A549 (cell line): ENCODE measurements around the gene FAM234B. TPM values are rescaled to one million over a fixed set of nuclear protein-coding genes. Genes with fewer than 3 reads are reported as not detected.

Experiments used
- ATAC-seq, 2 experiments: fragments of 200-7000 bp in 1 of 2; fragments of >200 bp in 1 of 2; cut with Nextera tagmentation in 1 of 2; cut with Tn5 transposase in 1 of 2; 3 replicates each; pipeline versions ENCODE4 v1.8.0 to v1.9.1; 2018 to 2020; ENCODE audit warnings: mild to moderate bottlenecking in 1 of 2, moderate library complexity in 1 of 2
- CTCF ChIA-PET: fragments of 300-600 bp; sonication (Branson Sonifier 250); formaldehyde crosslinking; extraction: SDS; loops from one replicate; lab custom pipeline; 2021; ENCODE audit warnings: antibody characterized with exemption, inconsistent platforms; lab: Yijun Ruan, JAX
- POLR2A ChIA-PET: fragments of 350-600 bp; formaldehyde crosslinking; extraction: SDS; loops from one replicate; lab custom pipeline; 2021; ENCODE audit warnings: antibody characterized with exemption, inconsistent platforms; lab: Yijun Ruan, JAX
- DNase-seq, 2 experiments: peaks; one replicate each; pipeline versions ENCODE4 v3.0.0 to v3.0.0-alpha.2; 2011 to 2016; ENCODE audit warnings: low read depth in 1 of 2, low spot score in 1 of 2
- FAIRE-seq: peaks from 2 replicates; lab custom pipeline; 2011; peaks lifted over from hg19 to GRCh38; lab: Jason Lieb, UNC
- H3K27ac ChIP-seq, 2 experiments: fragments of >200 bp; sonication (Bioruptor Twin); formaldehyde crosslinking; 3 replicates each; pipeline ENCODE4 v1.5.1; 2016 to 2017
- H3K4me1 ChIP-seq: fragments of >200 bp; sonication (Bioruptor Twin); formaldehyde crosslinking; 3 replicates; pipeline ENCODE4 v1.6.1; 2016
- H3K4me2 ChIP-seq: fragments of >200 bp; sonication (Bioruptor Twin); formaldehyde crosslinking; 3 replicates; pipeline ENCODE4 v1.6.1; 2016
- H3K4me3 ChIP-seq: fragments of >200 bp; sonication (Bioruptor Twin); formaldehyde crosslinking; 3 replicates; pipeline ENCODE4 v1.5.1; 2016
- H3K9me3 ChIP-seq: fragments of >200 bp; sonication (Bioruptor Twin); formaldehyde crosslinking; 3 replicates; pipeline ENCODE4 v1.6.1; 2016
- BHLHE40 ChIP-seq: IDR thresholded peaks from 2 replicates; pipeline ENCODE4 v1.6.1; 2012; ENCODE audit warnings: low read depth, low read length, inconsistent platforms
- CBX2 ChIP-seq: fragments of 200-600 bp; sonication (generic); IDR thresholded peaks from 2 replicates; pipeline ENCODE4 v1.6.1; 2016; ENCODE audit warnings: low read depth, mild to moderate bottlenecking, borderline replicate concordance
- CEBPB ChIP-seq, 2 experiments: fragments of >200 bp in 1 of 2; sonication (Bioruptor Twin) in 1 of 2; formaldehyde crosslinking in 1 of 2; IDR thresholded peaks; 2 replicates each; pipeline ENCODE4 v1.6.1; 2012 to 2016
- CHD2 ChIP-seq: fragments of 150-350 bp; IDR thresholded peaks from 2 replicates; pipeline ENCODE4 v1.6.1; 2014; ENCODE audit warnings: low read length; ENCODE audit not compliant: partially characterized antibody
- EHF ChIP-seq: fragments of 250-450 bp; sonication (Bioruptor Pico); IDR thresholded peaks from 2 replicates; pipeline ENCODE4 v1.5.0; 2020; ENCODE audit warnings: mild to moderate bottlenecking
- EP300 ChIP-seq, 2 experiments: fragments of >200 bp; sonication (Bioruptor Twin); formaldehyde crosslinking; IDR thresholded peaks; 2 replicates in 1 of 2; 3 replicates in 1 of 2; pipeline ENCODE4 v1.6.1; 2016 to 2017
- FOSB ChIP-seq: fragments of 250-450 bp; sonication (Bioruptor Pico); IDR thresholded peaks from 2 replicates; pipeline ENCODE4 v1.5.0; 2020; ENCODE audit warnings: mild to moderate bottlenecking, moderate library complexity
- FOXS1 ChIP-seq: fragments of 250-450 bp; sonication (Bioruptor Pico); IDR thresholded peaks from 2 replicates; pipeline ENCODE4 v1.5.0; 2020; ENCODE audit warnings: mild to moderate bottlenecking, moderate library complexity
- HEYL ChIP-seq: fragments of 250-450 bp; sonication (Bioruptor Pico); IDR thresholded peaks from 2 replicates; pipeline ENCODE4 v1.8.0; 2021; ENCODE audit warnings: mild to moderate bottlenecking, moderate library complexity
- JUNB ChIP-seq: fragments of >200 bp; sonication (Bioruptor Twin); formaldehyde crosslinking; IDR thresholded peaks from 2 replicates; pipeline ENCODE4 v1.6.1; 2016
- KDM1A ChIP-seq: fragments of 200-600 bp; sonication (generic); IDR thresholded peaks from 2 replicates; pipeline ENCODE4 v1.6.1; 2016; ENCODE audit warnings: low read depth, mild to moderate bottlenecking
- MYC ChIP-seq: IDR thresholded peaks from 2 replicates; pipeline ENCODE4 v1.6.1; 2012; ENCODE audit warnings: mild to moderate bottlenecking, inconsistent platforms, low read length, improper control_type of control experiment, borderline replicate concordance
- NFE2L2 ChIP-seq: fragments of 150-350 bp; conservative IDR thresholded peaks from 2 replicates; pipeline ENCODE4 v1.6.1; 2014; ENCODE audit warnings: low read length
- NPAS2 ChIP-seq: fragments of 250-450 bp; sonication (Bioruptor Pico); IDR thresholded peaks from 2 replicates; pipeline ENCODE4 v1.8.0; 2022; ENCODE audit warnings: mild to moderate bottlenecking, moderate library complexity, borderline replicate concordance
- NR3C1 ChIP-seq: fragments of >200 bp; sonication (Bioruptor Twin); formaldehyde crosslinking; IDR thresholded peaks from 3 replicates; pipeline ENCODE4 v1.6.1; 2017
- RAD21 ChIP-seq, 2 experiments: fragments of >200 bp in 1 of 2; sonication (Bioruptor Twin) in 1 of 2; formaldehyde crosslinking in 1 of 2; IDR thresholded peaks in 1 of 2; conservative IDR thresholded peaks in 1 of 2; 2 replicates in 1 of 2; 3 replicates in 1 of 2; pipeline ENCODE4 v1.6.1; 2012 to 2018; ENCODE audit warnings: inconsistent platforms in 1 of 2
- RFX5 ChIP-seq: fragments of 450-650 bp; IDR thresholded peaks from 2 replicates; pipeline ENCODE4 v1.7.1; 2014; ENCODE audit warnings: antibody characterized with exemption, mild to moderate bottlenecking, moderate library complexity
- RNF2 ChIP-seq: fragments of 200-600 bp; sonication (generic); IDR thresholded peaks from 2 replicates; pipeline ENCODE4 v1.6.1; 2016; ENCODE audit warnings: low read depth, mild to moderate bottlenecking, antibody characterized with exemption, moderate library complexity, borderline replicate concordance
- SMC3 ChIP-seq: fragments of >200 bp; sonication (Bioruptor Twin); formaldehyde crosslinking; IDR thresholded peaks from 3 replicates; pipeline ENCODE4 v1.6.1; 2018; ENCODE audit warnings: inconsistent platforms
- TFCP2L1 ChIP-seq: fragments of 250-450 bp; sonication (Bioruptor Pico); IDR thresholded peaks from 2 replicates; pipeline ENCODE4 v1.5.0; 2021; ENCODE audit warnings: mild to moderate bottlenecking
- ZC3H11A ChIP-seq: fragments of 450-650 bp; IDR thresholded peaks from 2 replicates; pipeline ENCODE4 v1.6.1; 2014; ENCODE audit warnings: antibody characterized with exemption, mild to moderate bottlenecking
- WGBS: methylation state at CpG from one replicate; pipeline ENCODE4 v1.1.6; 2017; ENCODE audit errors: missing lambda C conversion rate; 5-methylcytosine and 5-hydroxymethylcytosine counted together
- polyA plus RNA-seq, 4 experiments: library from polyadenylated mRNA; depleted of rRNA in 3 of 4; stranded (reverse); fragments of >200 nt; fragmentation: RNase III in 1 of 4; extraction: RNeasy Plus Mini Kit Qiagen cat#74134 plus additional on column Dnase treatment in 1 of 4; gene quantifications; 2 replicates in 3 of 4; 3 replicates in 1 of 4; pipeline ENCODE4 v1.2.3, GENCODE V29; 2011 to 2017
- TF ChIP-seq, protein P1 (sequence below): fragments of >200 bp; sonication (Bioruptor Twin); formaldehyde crosslinking; IDR thresholded peaks from 3 replicates; pipeline ENCODE4 v1.6.1; 2016
- TF ChIP-seq, protein P2 (sequence below): fragments of 150-350 bp; IDR thresholded peaks from 2 replicates; pipeline ENCODE4 v1.6.1; 2014; ENCODE audit warnings: low read depth, mild to moderate bottlenecking, low read length
- TF ChIP-seq, protein P3 (sequence below): IDR thresholded peaks from 2 replicates; pipeline ENCODE4 v1.6.1; 2012
- TF ChIP-seq, protein P4 (sequence below): IDR thresholded peaks from 2 replicates; pipeline ENCODE4 v1.6.1; 2012
- TF ChIP-seq, protein P5 (sequence below): fragments of 250-450 bp; sonication (Bioruptor Pico); IDR thresholded peaks from 2 replicates; pipeline ENCODE4 v1.5.0; 2020; ENCODE audit warnings: low read depth, mild to moderate bottlenecking, moderate library complexity

Gene FAM234B
- polyA plus RNA-seq, 2 of the 4 experiments (the other 2 are of a cell fraction), result 2.6 to 7.5 TPM

DNA sequence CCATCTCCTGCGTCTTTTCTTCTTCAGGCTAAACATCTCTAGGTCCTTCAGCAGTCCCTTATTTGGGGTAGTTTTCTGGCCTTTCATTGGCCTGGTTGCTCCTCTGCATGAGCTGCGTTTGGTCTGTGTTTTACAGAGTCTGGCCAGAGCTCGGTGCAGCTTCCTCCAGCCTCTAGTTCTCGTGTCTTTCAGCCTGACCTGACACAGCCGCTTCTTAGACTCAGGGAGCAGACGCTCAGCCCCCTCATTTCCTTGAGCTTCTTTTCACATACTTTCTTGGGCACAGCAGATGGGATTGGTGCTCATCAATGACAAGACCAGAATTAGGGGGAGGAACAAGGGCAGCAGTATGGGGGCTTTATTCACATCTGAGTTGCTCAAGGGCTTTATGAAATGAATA, 72.8 kb downstream of the FAM234B start:
- POLR2A ChIA-PET, result interaction anchor here (1.5 kb wide), 1 partner anchor 15 kb away, joined by 6 read pairs; no protein-coding TSS in a partner anchor
- Histone ChIP-seq H3K27ac (no peak overlapping the region), H3K4me2 (no peak overlapping the region), H3K4me3 (no peak overlapping the region)
- no peak for FAIRE-seq
- no peak for DNase-seq
- TF ChIP-seq RFX5 (no peak), NR3C1 (no peak), JUNB (no peak), FOXS1 (CRISPR knock-in tag) (no peak)
- TF ChIP-seq, all 56 proteins: peak for 0
- ATAC-seq, result peak in 1 of 2 experiments; percentile 28; a peak in 2 of 6 replicates
- H3K9me3 ChIP-seq, result no peaks in the 10 kb centered on the region
- WGBS, result 88% methylated on average over 6 of the region's 6 CpGs
- CTCF ChIA-PET, result interaction anchor here (1.0 to 1.8 kb wide), 5 partner anchors 14 to 139 kb away, joined by 3 to 6 read pairs (median 3); no protein-coding TSS in a partner anchor
- H3K4me1 ChIP-seq, result peaks cover 16% of the 10 kb centered on the region

DNA sequence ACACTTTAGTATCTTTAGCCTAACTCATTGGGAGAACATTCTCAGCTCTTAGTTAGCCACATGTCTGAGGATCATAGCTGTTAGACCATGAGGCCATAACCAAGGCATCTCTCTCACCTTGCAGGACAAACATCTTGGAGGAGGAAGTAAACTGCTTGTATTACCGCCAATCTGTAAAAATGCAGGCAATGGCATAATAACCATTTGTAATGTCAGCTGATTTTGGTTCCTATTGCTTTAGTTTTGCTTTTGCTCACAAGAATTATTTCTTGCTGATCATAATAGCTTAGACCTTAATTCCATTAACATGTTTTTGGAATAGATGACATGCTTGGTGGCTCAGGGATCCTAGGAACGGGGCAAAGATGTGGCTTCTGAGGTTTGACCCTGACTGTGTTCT, 75.6 kb downstream of the FAM234B start:
- Histone ChIP-seq H3K9me3 (no peaks in the 10 kb centered on the region), H3K4me2 (no peak overlapping the region), H3K4me3 (no peak overlapping the region), H3K4me1 (peaks cover 13% of the 10 kb centered on the region), H3K27ac (no peak overlapping the region)
- ChIA-PET CTCF (interaction anchor here (0.8 to 1.6 kb wide), 2 partner anchors 18 to 92 kb away, joined by 3 to 5 read pairs; no protein-coding TSS in a partner anchor), POLR2A (no interaction called here)
- DNase-seq (no peak), FAIRE-seq (no peak), ATAC-seq (no peak)
- TF ChIP-seq RAD21 (conservative IDR thresholded peaks at IDR 0.05 in 1 of 2, IDR thresholded peaks at IDR 0.05 in 1 of 2), result no peak
- TF ChIP-seq NFE2L2, result no peak
- TF ChIP-seq HEYL (CRISPR knock-in tag), result no peak
- TF ChIP-seq CEBPB (IDR thresholded peaks at IDR 0.05), result no peak
- no peak for TF ChIP-seq FOSB (CRISPR knock-in tag)
- TF ChIP-seq, protein P1, sequence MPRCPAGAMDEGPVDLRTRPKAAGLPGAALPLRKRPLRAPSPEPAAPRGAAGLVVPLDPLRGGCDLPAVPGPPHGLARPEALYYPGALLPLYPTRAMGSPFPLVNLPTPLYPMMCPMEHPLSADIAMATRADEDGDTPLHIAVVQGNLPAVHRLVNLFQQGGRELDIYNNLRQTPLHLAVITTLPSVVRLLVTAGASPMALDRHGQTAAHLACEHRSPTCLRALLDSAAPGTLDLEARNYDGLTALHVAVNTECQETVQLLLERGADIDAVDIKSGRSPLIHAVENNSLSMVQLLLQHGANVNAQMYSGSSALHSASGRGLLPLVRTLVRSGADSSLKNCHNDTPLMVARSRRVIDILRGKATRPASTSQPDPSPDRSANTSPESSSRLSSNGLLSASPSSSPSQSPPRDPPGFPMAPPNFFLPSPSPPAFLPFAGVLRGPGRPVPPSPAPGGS, result no peak
- TF ChIP-seq TFCP2L1, result no peak
- no peak for TF ChIP-seq RNF2
- no peak for TF ChIP-seq CBX2
- TF ChIP-seq, protein P2, sequence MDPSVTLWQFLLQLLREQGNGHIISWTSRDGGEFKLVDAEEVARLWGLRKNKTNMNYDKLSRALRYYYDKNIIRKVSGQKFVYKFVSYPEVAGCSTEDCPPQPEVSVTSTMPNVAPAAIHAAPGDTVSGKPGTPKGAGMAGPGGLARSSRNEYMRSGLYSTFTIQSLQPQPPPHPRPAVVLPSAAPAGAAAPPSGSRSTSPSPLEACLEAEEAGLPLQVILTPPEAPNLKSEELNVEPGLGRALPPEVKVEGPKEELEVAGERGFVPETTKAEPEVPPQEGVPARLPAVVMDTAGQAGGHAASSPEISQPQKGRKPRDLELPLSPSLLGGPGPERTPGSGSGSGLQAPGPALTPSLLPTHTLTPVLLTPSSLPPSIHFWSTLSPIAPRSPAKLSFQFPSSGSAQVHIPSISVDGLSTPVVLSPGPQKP, result no peak
- no peak for TF ChIP-seq EP300 (IDR thresholded peaks at IDR 0.05)
- TF ChIP-seq NR3C1, result no peak
- TF ChIP-seq MYC, result no peak
- TF ChIP-seq ZC3H11A, result no peak
- WGBS, result 94% methylated on average over 2 of the region's 2 CpGs

DNA sequence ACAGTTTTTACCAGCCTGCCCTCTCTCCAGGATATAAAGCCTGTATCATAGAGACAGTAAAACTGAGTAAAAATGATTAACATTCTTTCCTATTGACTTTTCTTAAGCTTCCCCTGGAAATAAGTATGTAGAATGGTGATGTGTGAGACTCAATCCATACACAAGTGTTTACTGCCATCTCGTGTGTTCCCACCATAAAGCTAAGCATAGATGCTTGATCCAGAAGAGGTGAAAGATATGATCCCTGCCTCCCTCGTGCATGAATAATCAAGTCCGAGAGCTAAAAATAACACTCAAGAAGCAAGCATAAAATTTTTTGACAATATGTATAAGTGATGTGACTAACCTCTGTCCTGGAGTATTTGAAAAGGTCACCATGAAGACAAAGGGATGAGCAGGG, 76.2 kb downstream of the FAM234B start:
- ATAC-seq, result no peak

DNA sequence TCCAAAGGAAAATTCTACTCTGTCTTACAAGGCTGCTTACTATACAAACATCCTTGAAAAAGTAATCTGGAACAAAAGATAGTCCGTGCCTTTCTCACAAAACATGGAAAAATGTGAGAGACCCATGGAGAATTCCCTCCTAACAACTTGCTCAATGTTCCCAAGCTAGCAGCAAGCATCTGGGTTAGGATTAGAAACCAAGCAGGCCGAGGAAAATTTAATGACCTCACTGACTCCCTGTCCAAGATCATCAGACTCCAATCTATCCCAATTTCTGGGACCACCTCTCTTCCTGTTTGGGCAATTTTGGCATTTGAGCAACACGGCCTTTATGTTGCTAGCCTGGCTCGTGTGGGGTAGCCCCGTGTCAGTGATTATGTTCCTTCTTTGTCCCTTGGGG, 77.4 kb downstream of the FAM234B start:
- H3K27ac ChIP-seq, result no peak overlapping the region
- POLR2A ChIA-PET, result no interaction called here
- CTCF ChIA-PET, result interaction anchor here (1.0 to 1.6 kb wide), 2 partner anchors 14 to 25 kb away, joined by 3 to 5 read pairs; no protein-coding TSS in a partner anchor
- no peak for FAIRE-seq
- WGBS, result 86% methylated on average over 5 of the region's 5 CpGs
- ATAC-seq, result no peak
- no peaks in the 10 kb centered on the region for H3K9me3 ChIP-seq
- DNase-seq, result no peak
- no peak overlapping the region for H3K4me3 ChIP-seq
- peaks cover 26% of the 10 kb centered on the region for H3K4me1 ChIP-seq
- H3K4me2 ChIP-seq, result no peak overlapping the region
- TF ChIP-seq, protein P3, sequence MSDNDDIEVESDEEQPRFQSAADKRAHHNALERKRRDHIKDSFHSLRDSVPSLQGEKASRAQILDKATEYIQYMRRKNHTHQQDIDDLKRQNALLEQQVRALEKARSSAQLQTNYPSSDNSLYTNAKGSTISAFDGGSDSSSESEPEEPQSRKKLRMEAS, result no peak
- TF ChIP-seq, protein P4, sequence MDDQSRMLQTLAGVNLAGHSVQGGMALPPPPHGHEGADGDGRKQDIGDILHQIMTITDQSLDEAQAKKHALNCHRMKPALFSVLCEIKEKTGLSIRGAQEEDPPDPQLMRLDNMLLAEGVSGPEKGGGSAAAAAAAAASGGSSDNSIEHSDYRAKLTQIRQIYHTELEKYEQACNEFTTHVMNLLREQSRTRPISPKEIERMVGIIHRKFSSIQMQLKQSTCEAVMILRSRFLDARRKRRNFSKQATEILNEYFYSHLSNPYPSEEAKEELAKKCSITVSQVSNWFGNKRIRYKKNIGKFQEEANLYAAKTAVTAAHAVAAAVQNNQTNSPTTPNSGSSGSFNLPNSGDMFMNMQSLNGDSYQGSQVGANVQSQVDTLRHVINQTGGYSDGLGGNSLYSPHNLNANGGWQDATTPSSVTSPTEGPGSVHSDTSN, result no peak
- TF ChIP-seq KDM1A, result no peak
- no peak for TF ChIP-seq ZC3H11A
- TF ChIP-seq, protein P5, sequence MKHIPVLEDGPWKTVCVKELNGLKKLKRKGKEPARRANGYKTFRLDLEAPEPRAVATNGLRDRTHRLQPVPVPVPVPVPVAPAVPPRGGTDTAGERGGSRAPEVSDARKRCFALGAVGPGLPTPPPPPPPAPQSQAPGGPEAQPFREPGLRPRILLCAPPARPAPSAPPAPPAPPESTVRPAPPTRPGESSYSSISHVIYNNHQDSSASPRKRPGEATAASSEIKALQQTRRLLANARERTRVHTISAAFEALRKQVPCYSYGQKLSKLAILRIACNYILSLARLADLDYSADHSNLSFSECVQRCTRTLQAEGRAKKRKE, result no peak
- no peak for TF ChIP-seq NPAS2 (CRISPR knock-in tag)
- TF ChIP-seq JUNB, result no peak
- TF ChIP-seq EP300 (IDR thresholded peaks at IDR 0.05), result no peak
- no peak for TF ChIP-seq SMC3
- TF ChIP-seq NR3C1, result no peak
- no peak for TF ChIP-seq CHD2

More for the DNA sequence above, 76.2 kb downstream of the FAM234B start:
- POLR2A ChIA-PET, result no interaction called here
- Histone ChIP-seq H3K27ac (no peak overlapping the region), H3K4me1 (peaks cover 19% of the 10 kb centered on the region), H3K4me2 (no peak overlapping the region), H3K9me3 (no peaks in the 10 kb centered on the region), H3K4me3 (no peak overlapping the region)
- WGBS, result 82% methylated on average over 3 of the region's 3 CpGs
- TF ChIP-seq EHF (no peak), CEBPB (IDR thresholded peaks at IDR 0.05) (no peak), BHLHE40 (no peak), JUNB (no peak)
- FAIRE-seq, result no peak
- DNase-seq, result no peak
- CTCF ChIA-PET, result interaction anchor here (0.8 to 1.6 kb wide), 3 partner anchors 15 to 92 kb away, joined by 3 to 5 read pairs (median 5); no protein-coding TSS in a partner anchor
